Gastrocnemius medialis (tissue), 4 donors: ENCODE results near the gene DAAM1.

Experiments
- CTCF ChIP-seq, 5 experiments: fragments of 450-650 bp in 3 of 5; fragments of 200-600 bp in 2 of 5; sonication (generic) in 2 of 5; IDR thresholded peaks in 4 of 5; conservative IDR thresholded peaks in 1 of 5; 1 replicate in 4 of 5; 2 replicates in 1 of 5; pipeline ENCODE4 v1.5.1; 2016 to 2019; ENCODE audit warnings: antibody characterized with exemption in 5 of 5, mild to moderate bottlenecking in 3 of 5, moderate library complexity in 3 of 5
- POLR2A ChIP-seq, 2 donors: fragments of 450-650 bp; IDR thresholded peaks; one replicate each; pipeline ENCODE4 v1.6.1; 2017; ENCODE audit warnings: antibody characterized with exemption in 2 of 2, mild to moderate bottlenecking in 2 of 2, moderate library complexity in 2 of 2

- TF ChIP-seq CTCF (IDR thresholded peaks at IDR 0.05 in 4 of 5, conservative IDR thresholded peaks at IDR 0.05 in 1 of 5): no peak
- no peak for TF ChIP-seq POLR2A (IDR thresholded peaks at IDR 0.05)
These were observed 160.8 kb downstream of the DAAM1 start for GRCh38 chr14:59349258-59349701.
